H54 (cell line): ENCODE results near the gene CD4.

Experiments used
- DNase-seq: peaks from one replicate; pipeline ENCODE4 v3.0.0; 2011; ENCODE audit warnings: low spot score, mixed read lengths; ENCODE audit not compliant: insufficient read length
- FAIRE-seq: peaks from 3 replicates; lab custom pipeline; 2011; peaks lifted over from hg19 to GRCh38; lab: Jason Lieb, UNC
- POLR2A ChIP-seq: IDR thresholded peaks from 2 replicates; pipeline ENCODE4 v1.6.1; 2011; ENCODE audit warnings: low read depth, mild to moderate bottlenecking, low read length

CD4 gene

GRCh38 chr12:6827982-6828780 lies 38.9 kb downstream of the CD4 start, which contains the start of gene P3H3:
Gene P3H3 (plus strand): TSS chr12:6828407. CDS start chr12:6828441, 34 bp downstream.
- peak; percentile 33; the same call in 1 of the 2 replicates for TF ChIP-seq POLR2A
- peak; percentile 77 for DNase-seq

GRCh38 chr12:6828781-6829535 lies 39.6 kb downstream of the CD4 start:
- DNase-seq (peak; percentile 45), FAIRE-seq (no peak)
- peak; percentile 7; the same call in 1 of the 2 replicates for TF ChIP-seq POLR2A

More at GRCh38 chr12:6827982-6828780, 38.9 kb downstream of the CD4 start, which contains the start of gene P3H3:
- FAIRE-seq, result no peak

- TF ChIP-seq POLR2A, result 0 out of 2 replicates have a peak, but pooled peaks have one; percentile 1
- FAIRE-seq, result no peak
- no peak for DNase-seq
Measured at GRCh38 chr12:6829536-6830220, 40.4 kb downstream of the CD4 start.

- no peak for FAIRE-seq
- no peak for DNase-seq
- TF ChIP-seq POLR2A, result no peak
Measured at GRCh38 chr12:6830286-6830890, 41.1 kb downstream of the CD4 start.

- no peak for TF ChIP-seq POLR2A
- FAIRE-seq (no peak), DNase-seq (no peak)
Measured at GRCh38 chr12:6830999-6831398, 41.7 kb downstream of the CD4 start.

- no peak for DNase-seq
- no peak for TF ChIP-seq POLR2A
- FAIRE-seq, result no peak
Measured at GRCh38 chr12:6831450-6831995, 42.2 kb downstream of the CD4 start.

GRCh38 chr12:6832125-6832524 lies 42.8 kb downstream of the CD4 start:
- no peak for TF ChIP-seq POLR2A
- FAIRE-seq, result no peak
- DNase-seq, result no peak

- TF ChIP-seq POLR2A, result no peak
- no peak for FAIRE-seq
Measured at GRCh38 chr12:6833189-6833890, 44.0 kb downstream of the CD4 start.

GRCh38 chr12:6834254-6834653 lies 44.9 kb downstream of the CD4 start:
- DNase-seq (no peak), FAIRE-seq (no peak)
- TF ChIP-seq POLR2A, result no peak

More at GRCh38 chr12:6833189-6833890, 44.0 kb downstream of the CD4 start:
- DNase-seq, result no peak

GRCh38 chr12:6834873-6835272 lies 45.5 kb downstream of the CD4 start:
- FAIRE-seq, result no peak
- DNase-seq, result no peak
- TF ChIP-seq POLR2A, result no peak

GRCh38 chr12:6836851-6837250 lies 47.5 kb downstream of the CD4 start:
- no peak for TF ChIP-seq POLR2A
- FAIRE-seq (no peak), DNase-seq (no peak)

GRCh38 chr12:6837370-6838060 lies 48.2 kb downstream of the CD4 start:
- no peak for FAIRE-seq
- no peak for DNase-seq
- TF ChIP-seq POLR2A, result no peak

GRCh38 chr12:6838854-6839253 lies 49.5 kb downstream of the CD4 start:
- DNase-seq (no peak), FAIRE-seq (no peak)
- no peak for TF ChIP-seq POLR2A
